HFFc6 (cell line): ENCODE results near the gene L3MBTL1. TPM values are rescaled to one million over a fixed set of nuclear protein-coding genes. Genes with fewer than 3 reads are reported as not detected.

Experiments
- DNase-seq: peaks from one replicate; pipeline ENCODE4 v3.0.0-alpha.2; 2018
- H3K27ac Mint-ChIP-seq: 2 replicates; pipeline ENCODE4 v1.8.0; 2020; ENCODE audit warnings: mild to moderate bottlenecking, mixed read lengths
- H3K27me3 Mint-ChIP-seq: 2 replicates; pipeline ENCODE4 v1.8.0; 2021; ENCODE audit warnings: mild to moderate bottlenecking, moderate library complexity, mixed read lengths; ENCODE audit not compliant: insufficient read depth
- H3K36me3 Mint-ChIP-seq: 2 replicates; pipeline ENCODE4 v1.8.0; 2021; ENCODE audit warnings: low read depth, mixed read lengths
- H3K4me1 Mint-ChIP-seq: 2 replicates; pipeline ENCODE4 v1.8.0; 2020; ENCODE audit warnings: low read depth, mixed read lengths
- H3K4me3 Mint-ChIP-seq: 2 replicates; pipeline ENCODE4 v1.8.0; 2020; ENCODE audit warnings: mild to moderate bottlenecking, moderate library complexity, mixed read lengths
- H3K9me3 Mint-ChIP-seq: 2 replicates; pipeline ENCODE4 v1.8.0; 2020; ENCODE audit warnings: mild to moderate bottlenecking, mixed read lengths
- total RNA-seq, 6 experiments: library from RNA; stranded (reverse); fragmentation: NEBNext Ultra II Directional; extraction: Animal tissue kit (Norgen Biotek cat#: 25700); gene quantifications; 2 replicates in 1 of 6; 3 replicates in 5 of 6; pipeline ENCODE4 v1.2.3, GENCODE V29; 2021
- TF ChIP-seq, protein P1 (sequence below): fragments of 200-600 bp; sonication (generic); IDR thresholded peaks from 2 replicates; pipeline ENCODE4 v1.5.0; 2021; ENCODE audit warnings: antibody characterized with exemption, mild to moderate bottlenecking

L3MBTL1 gene
- total RNA-seq, 6 experiments from 2014 or later, result 1.8 to 2.9 (median 2.3) TPM

- no peak for DNase-seq
- Mint-ChIP-seq H3K27ac (no peak overlapping the region), H3K4me1 (peaks cover 5% of the 10 kb centered on the region; the same call in 1 of the 2 replicates), H3K36me3 (peaks cover 7% of the 10 kb centered on the region), H3K9me3 (peaks cover 9% of the 10 kb centered on the region), H3K27me3 (peaks cover 20% of the 10 kb centered on the region), H3K4me3 (no peak overlapping the region)
- TF ChIP-seq, protein P1, sequence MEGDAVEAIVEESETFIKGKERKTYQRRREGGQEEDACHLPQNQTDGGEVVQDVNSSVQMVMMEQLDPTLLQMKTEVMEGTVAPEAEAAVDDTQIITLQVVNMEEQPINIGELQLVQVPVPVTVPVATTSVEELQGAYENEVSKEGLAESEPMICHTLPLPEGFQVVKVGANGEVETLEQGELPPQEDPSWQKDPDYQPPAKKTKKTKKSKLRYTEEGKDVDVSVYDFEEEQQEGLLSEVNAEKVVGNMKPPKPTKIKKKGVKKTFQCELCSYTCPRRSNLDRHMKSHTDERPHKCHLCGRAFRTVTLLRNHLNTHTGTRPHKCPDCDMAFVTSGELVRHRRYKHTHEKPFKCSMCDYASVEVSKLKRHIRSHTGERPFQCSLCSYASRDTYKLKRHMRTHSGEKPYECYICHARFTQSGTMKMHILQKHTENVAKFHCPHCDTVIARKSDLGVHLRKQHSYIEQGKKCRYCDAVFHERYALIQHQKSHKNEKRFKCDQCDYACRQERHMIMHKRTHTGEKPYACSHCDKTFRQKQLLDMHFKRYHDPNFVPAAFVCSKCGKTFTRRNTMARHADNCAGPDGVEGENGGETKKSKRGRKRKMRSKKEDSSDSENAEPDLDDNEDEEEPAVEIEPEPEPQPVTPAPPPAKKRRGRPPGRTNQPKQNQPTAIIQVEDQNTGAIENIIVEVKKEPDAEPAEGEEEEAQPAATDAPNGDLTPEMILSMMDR, result no peak
Observed at GRCh38 chr20:43550456-43550855, 43.0 kb downstream of the L3MBTL1 start.

GRCh38 chr20:43554369-43554768 is 46.9 kb downstream of the L3MBTL1 start:
- Mint-ChIP-seq H3K36me3 (no peaks in the 10 kb centered on the region), H3K27me3 (peaks cover 20% of the 10 kb centered on the region), H3K9me3 (no peaks in the 10 kb centered on the region), H3K27ac (no peak overlapping the region), H3K4me3 (no peak overlapping the region), H3K4me1 (peaks cover 11% of the 10 kb centered on the region; the same call in 1 of the 2 replicates)
- DNase-seq, result no peak
- TF ChIP-seq, protein P1, result no peak

DNA sequence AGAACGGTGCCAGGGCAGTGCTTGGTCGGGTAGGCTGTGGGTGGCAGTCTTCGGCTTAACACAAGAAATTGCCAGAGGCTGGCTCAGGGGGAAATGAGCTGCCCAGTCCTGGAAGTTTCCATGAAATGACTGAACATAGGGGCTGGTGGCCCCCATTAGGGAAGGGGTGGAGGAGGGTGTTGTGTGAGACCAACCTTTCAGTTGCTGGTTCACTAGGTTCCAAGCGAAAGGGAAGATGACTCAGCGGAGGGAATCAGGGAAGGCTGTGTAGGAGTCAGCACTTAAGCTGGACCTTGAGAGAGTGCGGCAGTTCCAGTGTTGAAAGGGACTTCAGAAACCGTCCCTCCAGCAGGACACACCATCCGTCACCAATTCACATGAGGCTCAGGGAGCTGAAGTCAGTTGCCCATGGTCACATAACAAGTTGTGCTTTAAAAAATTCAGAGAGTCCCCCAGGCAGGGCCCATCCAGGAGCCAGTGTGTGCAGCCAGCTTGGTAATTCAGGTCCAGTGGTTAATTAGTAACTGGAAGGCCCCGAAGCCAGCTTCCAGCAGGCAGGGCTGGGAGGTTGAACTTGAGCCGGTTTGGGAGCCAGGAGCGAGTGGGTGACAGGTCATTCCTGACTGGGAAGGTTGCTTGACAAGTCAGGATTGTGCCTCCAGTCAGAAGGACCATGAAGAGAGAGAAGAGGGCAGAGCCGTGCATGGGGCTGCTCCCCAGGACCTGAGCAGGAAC is 51.1 kb downstream of the L3MBTL1 start, which contains the start of gene SGK2:
Gene SGK2, plus strand, starts transcription at position 616 of the 735 bp plus-strand sequence. CDS start 7,469 bp downstream, outside the sequence.
- Mint-ChIP-seq H3K27ac (no peak within 1 kb of the TSS), H3K9me3 (no peaks in the 10 kb centered on the region), H3K4me1 (peaks cover 6% of the 10 kb centered on the region; the same call in 1 of the 2 replicates), H3K4me3 (no peak within 1 kb of the TSS), H3K27me3 (peaks cover 16% of the 10 kb centered on the region), H3K36me3 (no peaks in the 10 kb centered on the region)
- TF ChIP-seq, protein P1, result no peak
- no peak for DNase-seq

GRCh38 chr20:43559147-43559987 is 51.9 kb downstream of the L3MBTL1 start:
- Mint-ChIP-seq H3K27me3 (peaks cover 12% of the 10 kb centered on the region), H3K36me3 (no peaks in the 10 kb centered on the region), H3K4me3 (no peak overlapping the region), H3K27ac (no peak overlapping the region), H3K4me1 (peaks cover 6% of the 10 kb centered on the region; the same call in 1 of the 2 replicates), H3K9me3 (no peaks in the 10 kb centered on the region)
- TF ChIP-seq, protein P1, result no peak
- no peak for DNase-seq

- Mint-ChIP-seq H3K27ac (no peak overlapping the region), H3K36me3 (no peaks in the 10 kb centered on the region), H3K9me3 (no peaks in the 10 kb centered on the region), H3K4me3 (no peak overlapping the region), H3K27me3 (peaks cover 6% of the 10 kb centered on the region), H3K4me1 (peaks cover 6% of the 10 kb centered on the region; the same call in 1 of the 2 replicates)
- DNase-seq, result no peak
- TF ChIP-seq, protein P1, result no peak
Observed at GRCh38 chr20:43560974-43561373, 53.5 kb downstream of the L3MBTL1 start.
